ENCODE data around the gene FHIT.

Gene FHIT

GRCh38 chr3:60669636-60670035 is 581.6 kb downstream of the FHIT start:
- no peak for TF ChIP-seq POLR2AphosphoS5 (IDR thresholded peaks at IDR 0.05; ENCODE audit: low read depth, low read length)
- no peak for TF ChIP-seq FOXP2 (optimal IDR thresholded peaks at IDR 0.05; ENCODE audit: borderline replicate concordance, extremely low read depth, extremely low read length, insufficient read depth)
- TF ChIP-seq REST (IDR thresholded peaks at IDR 0.05; ENCODE audit: insufficient read depth in 1 of 2, low read depth in 2 of 2, low read length in 2 of 2): no peak
- no peak for TF ChIP-seq SIN3A (IDR thresholded peaks at IDR 0.05; ENCODE audit: borderline replicate concordance, insufficient read depth, low read length)
- TF ChIP-seq TAF1 (IDR thresholded peaks at IDR 0.05; ENCODE audit: borderline replicate concordance, insufficient read depth, low read length): no peak

GRCh38 chr3:60660026-60660425 is 591.2 kb downstream of the FHIT start:
- no peak for TF ChIP-seq POLR2AphosphoS5 (IDR thresholded peaks at IDR 0.05; ENCODE audit: low read depth, low read length)
- TF ChIP-seq FOXP2 (optimal IDR thresholded peaks at IDR 0.05; ENCODE audit: borderline replicate concordance, extremely low read depth, extremely low read length, insufficient read depth): no peak
- TF ChIP-seq REST (IDR thresholded peaks at IDR 0.05; ENCODE audit: insufficient read depth in 1 of 2, low read depth in 2 of 2, low read length in 2 of 2): no peak
- TF ChIP-seq SIN3A (IDR thresholded peaks at IDR 0.05; ENCODE audit: borderline replicate concordance, insufficient read depth, low read length): no peak
- no peak for TF ChIP-seq TAF1 (IDR thresholded peaks at IDR 0.05; ENCODE audit: borderline replicate concordance, insufficient read depth, low read length)

- TF ChIP-seq SIN3A (IDR thresholded peaks at IDR 0.05; ENCODE audit: borderline replicate concordance, insufficient read depth, low read length) (no peak), TAF1 (IDR thresholded peaks at IDR 0.05; ENCODE audit: borderline replicate concordance, insufficient read depth, low read length) (no peak), REST (IDR thresholded peaks at IDR 0.05; ENCODE audit: insufficient read depth in 1 of 2, low read depth in 2 of 2, low read length in 2 of 2) (no peak), FOXP2 (optimal IDR thresholded peaks at IDR 0.05; ENCODE audit: borderline replicate concordance, extremely low read depth, extremely low read length, insufficient read depth) (no peak), POLR2AphosphoS5 (IDR thresholded peaks at IDR 0.05; ENCODE audit: low read depth, low read length) (no peak)
Measured at GRCh38 chr3:60659098-60659497, 592.2 kb downstream of the FHIT start.

GRCh38 chr3:60657972-60658371 is 593.3 kb downstream of the FHIT start:
- no peak for TF ChIP-seq SIN3A (IDR thresholded peaks at IDR 0.05; ENCODE audit: borderline replicate concordance, insufficient read depth, low read length)
- TF ChIP-seq TAF1 (IDR thresholded peaks at IDR 0.05; ENCODE audit: borderline replicate concordance, insufficient read depth, low read length): no peak

GRCh38 chr3:60652829-60653228 is 598.4 kb downstream of the FHIT start:
- TF ChIP-seq POLR2AphosphoS5 (IDR thresholded peaks at IDR 0.05; ENCODE audit: low read depth, low read length) (no peak), TAF1 (IDR thresholded peaks at IDR 0.05; ENCODE audit: borderline replicate concordance, insufficient read depth, low read length) (no peak), REST (IDR thresholded peaks at IDR 0.05; ENCODE audit: insufficient read depth in 1 of 2, low read depth in 2 of 2, low read length in 2 of 2) (no peak), FOXP2 (optimal IDR thresholded peaks at IDR 0.05; ENCODE audit: borderline replicate concordance, extremely low read depth, extremely low read length, insufficient read depth) (no peak), SIN3A (IDR thresholded peaks at IDR 0.05; ENCODE audit: borderline replicate concordance, insufficient read depth, low read length) (no peak)
